Uterus (tissue), 2 donors: ENCODE data around the gene CPNE4.

Experiments used
- CTCF ChIP-seq, 4 experiments: fragments of 200-600 bp in 2 of 4; fragments of 450-650 bp in 2 of 4; sonication (generic) in 2 of 4; IDR thresholded peaks; one replicate each; pipeline ENCODE4 v1.5.1; 2016 to 2019; ENCODE audit warnings: antibody characterized with exemption in 4 of 4, mild to moderate bottlenecking in 2 of 4, moderate library complexity in 1 of 4
- POLR2A ChIP-seq, 2 donors: fragments of 450-650 bp; IDR thresholded peaks; one replicate each; pipeline ENCODE4 v1.6.1; 2016; ENCODE audit warnings: antibody characterized with exemption in 2 of 2, mild to moderate bottlenecking in 1 of 2, moderate library complexity in 1 of 2

- TF ChIP-seq CTCF (IDR thresholded peaks at IDR 0.05) (no peak), POLR2A (IDR thresholded peaks at IDR 0.05) (no peak)
These were observed 497.3 kb downstream of the CPNE4 start for GRCh38 chr3:131537531-131537930.
